ENCODE measurements around the gene CCDC88A. TPM values are rescaled to one million over a fixed set of nuclear protein-coding genes. Genes with fewer than 3 reads are reported as not detected.
"Not testable (repeated sequence)": the region's sequence is repeated elsewhere in the genome, so short reads cannot be mapped to it uniquely, and the experiment has no call there.

CCDC88A gene
- polyA plus RNA-seq, 1 of the 3 experiments (the other 2 are of a cell fraction), result 7.0 TPM

DNA sequence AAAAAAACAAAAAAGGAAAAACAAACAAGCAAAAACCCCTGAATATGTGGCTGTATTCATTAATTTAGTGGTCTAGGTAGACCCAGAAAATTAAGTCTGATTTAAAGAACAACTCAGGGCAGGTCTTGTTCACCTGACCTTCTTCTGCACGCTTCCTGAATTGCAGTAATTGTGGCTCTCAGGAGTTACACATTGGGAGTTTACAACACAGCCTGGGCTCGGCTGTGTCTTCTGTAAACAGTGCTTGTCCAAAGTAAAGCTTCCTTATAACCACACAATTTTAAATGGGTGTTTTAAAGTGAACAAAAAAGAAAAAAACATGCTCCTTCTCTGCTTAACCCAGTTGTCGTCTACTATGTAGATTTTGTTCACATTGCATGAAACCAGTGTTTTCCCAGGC lies 142.3 kb downstream of the CCDC88A start:
- ChIA-PET POLR2A (no interaction called here), CTCF (no interaction called here)
- TF ChIP-seq, protein P1, sequence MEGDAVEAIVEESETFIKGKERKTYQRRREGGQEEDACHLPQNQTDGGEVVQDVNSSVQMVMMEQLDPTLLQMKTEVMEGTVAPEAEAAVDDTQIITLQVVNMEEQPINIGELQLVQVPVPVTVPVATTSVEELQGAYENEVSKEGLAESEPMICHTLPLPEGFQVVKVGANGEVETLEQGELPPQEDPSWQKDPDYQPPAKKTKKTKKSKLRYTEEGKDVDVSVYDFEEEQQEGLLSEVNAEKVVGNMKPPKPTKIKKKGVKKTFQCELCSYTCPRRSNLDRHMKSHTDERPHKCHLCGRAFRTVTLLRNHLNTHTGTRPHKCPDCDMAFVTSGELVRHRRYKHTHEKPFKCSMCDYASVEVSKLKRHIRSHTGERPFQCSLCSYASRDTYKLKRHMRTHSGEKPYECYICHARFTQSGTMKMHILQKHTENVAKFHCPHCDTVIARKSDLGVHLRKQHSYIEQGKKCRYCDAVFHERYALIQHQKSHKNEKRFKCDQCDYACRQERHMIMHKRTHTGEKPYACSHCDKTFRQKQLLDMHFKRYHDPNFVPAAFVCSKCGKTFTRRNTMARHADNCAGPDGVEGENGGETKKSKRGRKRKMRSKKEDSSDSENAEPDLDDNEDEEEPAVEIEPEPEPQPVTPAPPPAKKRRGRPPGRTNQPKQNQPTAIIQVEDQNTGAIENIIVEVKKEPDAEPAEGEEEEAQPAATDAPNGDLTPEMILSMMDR (IDR thresholded peaks at IDR 0.05), result no peak
- TF ChIP-seq NFIC (IDR thresholded peaks at IDR 0.05; ENCODE audit: borderline replicate concordance) (no peak), NRF1 (IDR thresholded peaks at IDR 0.05; ENCODE audit: low read depth, low read length) (no peak), EP300 (IDR thresholded peaks at IDR 0.05; ENCODE audit: borderline replicate concordance in 1 of 2, low read depth in 1 of 2, low read length in 1 of 2) (no peak), SMC3 (IDR thresholded peaks at IDR 0.05; ENCODE audit: low read depth, low read length) (no peak), SIN3A (IDR thresholded peaks at IDR 0.05; ENCODE audit: borderline replicate concordance, low read depth, low read length) (no peak), CHD2 (IDR thresholded peaks at IDR 0.05; ENCODE audit: low read length, partially characterized antibody) (no peak), GATA2 (CRISPR knock-in tag; IDR thresholded peaks at IDR 0.05) (no peak), TCF12 (IDR thresholded peaks at IDR 0.05) (no peak), TAF1 (IDR thresholded peaks at IDR 0.05; ENCODE audit: borderline replicate concordance, low read depth, low read length) (no peak), RAD21 (IDR thresholded peaks at IDR 0.05; ENCODE audit: low read length) (no peak)
- TF ChIP-seq, protein P2, sequence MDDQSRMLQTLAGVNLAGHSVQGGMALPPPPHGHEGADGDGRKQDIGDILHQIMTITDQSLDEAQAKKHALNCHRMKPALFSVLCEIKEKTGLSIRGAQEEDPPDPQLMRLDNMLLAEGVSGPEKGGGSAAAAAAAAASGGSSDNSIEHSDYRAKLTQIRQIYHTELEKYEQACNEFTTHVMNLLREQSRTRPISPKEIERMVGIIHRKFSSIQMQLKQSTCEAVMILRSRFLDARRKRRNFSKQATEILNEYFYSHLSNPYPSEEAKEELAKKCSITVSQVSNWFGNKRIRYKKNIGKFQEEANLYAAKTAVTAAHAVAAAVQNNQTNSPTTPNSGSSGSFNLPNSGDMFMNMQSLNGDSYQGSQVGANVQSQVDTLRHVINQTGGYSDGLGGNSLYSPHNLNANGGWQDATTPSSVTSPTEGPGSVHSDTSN (IDR thresholded peaks at IDR 0.05), result no peak
- TF ChIP-seq, protein P3, sequence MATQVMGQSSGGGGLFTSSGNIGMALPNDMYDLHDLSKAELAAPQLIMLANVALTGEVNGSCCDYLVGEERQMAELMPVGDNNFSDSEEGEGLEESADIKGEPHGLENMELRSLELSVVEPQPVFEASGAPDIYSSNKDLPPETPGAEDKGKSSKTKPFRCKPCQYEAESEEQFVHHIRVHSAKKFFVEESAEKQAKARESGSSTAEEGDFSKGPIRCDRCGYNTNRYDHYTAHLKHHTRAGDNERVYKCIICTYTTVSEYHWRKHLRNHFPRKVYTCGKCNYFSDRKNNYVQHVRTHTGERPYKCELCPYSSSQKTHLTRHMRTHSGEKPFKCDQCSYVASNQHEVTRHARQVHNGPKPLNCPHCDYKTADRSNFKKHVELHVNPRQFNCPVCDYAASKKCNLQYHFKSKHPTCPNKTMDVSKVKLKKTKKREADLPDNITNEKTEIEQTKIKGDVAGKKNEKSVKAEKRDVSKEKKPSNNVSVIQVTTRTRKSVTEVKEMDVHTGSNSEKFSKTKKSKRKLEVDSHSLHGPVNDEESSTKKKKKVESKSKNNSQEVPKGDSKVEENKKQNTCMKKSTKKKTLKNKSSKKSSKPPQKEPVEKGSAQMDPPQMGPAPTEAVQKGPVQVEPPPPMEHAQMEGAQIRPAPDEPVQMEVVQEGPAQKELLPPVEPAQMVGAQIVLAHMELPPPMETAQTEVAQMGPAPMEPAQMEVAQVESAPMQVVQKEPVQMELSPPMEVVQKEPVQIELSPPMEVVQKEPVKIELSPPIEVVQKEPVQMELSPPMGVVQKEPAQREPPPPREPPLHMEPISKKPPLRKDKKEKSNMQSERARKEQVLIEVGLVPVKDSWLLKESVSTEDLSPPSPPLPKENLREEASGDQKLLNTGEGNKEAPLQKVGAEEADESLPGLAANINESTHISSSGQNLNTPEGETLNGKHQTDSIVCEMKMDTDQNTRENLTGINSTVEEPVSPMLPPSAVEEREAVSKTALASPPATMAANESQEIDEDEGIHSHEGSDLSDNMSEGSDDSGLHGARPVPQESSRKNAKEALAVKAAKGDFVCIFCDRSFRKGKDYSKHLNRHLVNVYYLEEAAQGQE (IDR thresholded peaks at IDR 0.05; ENCODE audit: low read depth, low read length), result no peak
- H3K79me2 ChIP-seq (ENCODE audit: insufficient read depth), result no peaks in the 10 kb centered on the region
- H3K36me3 ChIP-seq (replicated peaks in 1 of 2; ENCODE audit: control insufficient read depth in 1 of 2, insufficient read depth in 2 of 2, low read length in 1 of 2), result no peaks in the 10 kb centered on the region
- H3K9me2 ChIP-seq, result no peaks in the 10 kb centered on the region
- H3K4me1 ChIP-seq (ENCODE audit: control insufficient read depth in 1 of 2, insufficient read depth in 2 of 2, low read depth in 1 of 2, low read length in 1 of 2), result no peaks in the 10 kb centered on the region
- H3K27ac ChIP-seq (ENCODE audit: low read depth in 2 of 2, low read length in 1 of 2), result no peak overlapping the region
- no peaks in the 10 kb centered on the region for H4K20me1 ChIP-seq (ENCODE audit: insufficient read depth)
- no peak for DNase-seq
- no peak overlapping the region for H3K4me2 ChIP-seq
- H3K9me3 ChIP-seq, result no peaks in the 10 kb centered on the region
- no peak overlapping the region for H3K9ac ChIP-seq
- no peak overlapping the region for H2AFZ ChIP-seq (ENCODE audit: low read depth)
- no peaks in the 10 kb centered on the region for H3K27me3 ChIP-seq (ENCODE audit: insufficient read depth)
- peaks cover 9% of the 10 kb centered on the region for H3F3A ChIP-seq (replicated peaks; ENCODE audit: insufficient read depth)
- H3K4me3 ChIP-seq (ENCODE audit: low read depth in 2 of 2, low read length in 1 of 2), result no peak overlapping the region
- WGBS (ENCODE audit: low lambda C conversion rate), result 90% methylated on average over 3 of the region's 3 CpGs

DNA sequence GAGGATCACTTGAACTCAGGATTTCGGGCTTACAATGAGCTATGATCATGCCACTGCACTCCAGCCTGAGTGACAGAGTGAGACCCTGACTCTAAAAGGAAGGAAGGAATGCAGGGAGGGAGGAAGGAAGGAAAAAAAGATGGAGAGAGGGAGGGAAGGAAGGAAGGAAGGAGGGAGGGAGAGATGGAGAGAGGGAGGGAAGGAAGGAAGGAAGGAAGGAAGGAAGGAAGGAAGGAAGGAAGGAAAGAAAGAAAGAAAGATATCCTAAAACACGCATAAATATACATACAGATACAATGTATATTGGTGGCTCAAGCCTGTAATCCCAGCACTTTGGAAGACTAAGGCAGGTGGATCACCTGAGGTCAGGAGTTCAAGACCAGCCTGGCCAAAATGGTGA lies 145.3 kb downstream of the CCDC88A start:
- H3K27ac ChIP-seq (ENCODE audit: low read depth in 2 of 2, low read length in 1 of 2); H3K79me2 ChIP-seq (ENCODE audit: insufficient read depth); H2AFZ ChIP-seq (ENCODE audit: low read depth); H3K9ac ChIP-seq; H3K4me1 ChIP-seq (ENCODE audit: control insufficient read depth in 1 of 2, insufficient read depth in 2 of 2, low read depth in 1 of 2, low read length in 1 of 2); H3K4me3 ChIP-seq (ENCODE audit: low read depth in 2 of 2, low read length in 1 of 2); DNase-seq; H3F3A ChIP-seq (replicated peaks; ENCODE audit: insufficient read depth); H3K9me2 ChIP-seq; POLR2A ChIA-PET; H3K27me3 ChIP-seq (ENCODE audit: insufficient read depth); H4K20me1 ChIP-seq (ENCODE audit: insufficient read depth); H3K36me3 ChIP-seq (replicated peaks in 1 of 2; ENCODE audit: control insufficient read depth in 1 of 2, insufficient read depth in 2 of 2, low read length in 1 of 2); H3K9me3 ChIP-seq; H3K4me2 ChIP-seq: not testable (repeated sequence)
- CTCF ChIA-PET, result interaction anchor here (0.8 kb wide), 1 partner anchor 157 kb away, joined by 3 read pairs; no protein-coding TSS in a partner anchor
- 92% methylated on average over 2 of the region's 2 CpGs for WGBS (ENCODE audit: low lambda C conversion rate)
